Transverse colon (tissue), 4 donors: ENCODE data around the gene OLFM1.

Experiments
- POLR2AphosphoS5 ChIP-seq, 3 donors: sonication (generic); formaldehyde crosslinking; IDR thresholded peaks; one replicate each; pipeline ENCODE4 v1.6.1; 2016; ENCODE audit warnings: antibody characterized with exemption in 3 of 3
- TF ChIP-seq, protein P1 (sequence below), 5 experiments: fragments of 200-600 bp in 3 of 5; fragments of 450-650 bp in 2 of 5; sonication (generic) in 3 of 5; IDR thresholded peaks; 1 replicate in 2 of 5; 2 replicates in 3 of 5; pipeline ENCODE4 v1.5.1; 2016 to 2017; ENCODE audit warnings: antibody characterized with exemption in 5 of 5, inconsistent platforms in 3 of 5, mild to moderate bottlenecking in 2 of 5, moderate library complexity in 1 of 5

GRCh38 chr9:135165756-135166519 is 78.5 kb downstream of the OLFM1 start:
- TF ChIP-seq, protein P1, sequence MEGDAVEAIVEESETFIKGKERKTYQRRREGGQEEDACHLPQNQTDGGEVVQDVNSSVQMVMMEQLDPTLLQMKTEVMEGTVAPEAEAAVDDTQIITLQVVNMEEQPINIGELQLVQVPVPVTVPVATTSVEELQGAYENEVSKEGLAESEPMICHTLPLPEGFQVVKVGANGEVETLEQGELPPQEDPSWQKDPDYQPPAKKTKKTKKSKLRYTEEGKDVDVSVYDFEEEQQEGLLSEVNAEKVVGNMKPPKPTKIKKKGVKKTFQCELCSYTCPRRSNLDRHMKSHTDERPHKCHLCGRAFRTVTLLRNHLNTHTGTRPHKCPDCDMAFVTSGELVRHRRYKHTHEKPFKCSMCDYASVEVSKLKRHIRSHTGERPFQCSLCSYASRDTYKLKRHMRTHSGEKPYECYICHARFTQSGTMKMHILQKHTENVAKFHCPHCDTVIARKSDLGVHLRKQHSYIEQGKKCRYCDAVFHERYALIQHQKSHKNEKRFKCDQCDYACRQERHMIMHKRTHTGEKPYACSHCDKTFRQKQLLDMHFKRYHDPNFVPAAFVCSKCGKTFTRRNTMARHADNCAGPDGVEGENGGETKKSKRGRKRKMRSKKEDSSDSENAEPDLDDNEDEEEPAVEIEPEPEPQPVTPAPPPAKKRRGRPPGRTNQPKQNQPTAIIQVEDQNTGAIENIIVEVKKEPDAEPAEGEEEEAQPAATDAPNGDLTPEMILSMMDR (IDR thresholded peaks at IDR 0.05): no peak
- TF ChIP-seq POLR2AphosphoS5 (IDR thresholded peaks at IDR 0.05): no peak
